IPS-18c (cell line): ENCODE measurements around the gene RSPO3.

Source experiments
- H3K4me3 ChIP-seq: 2 replicates; pipeline ENCODE4 v1.7.0; 2013; ENCODE audit warnings: low read depth, mild to moderate bottlenecking, low read length, moderate library complexity; ENCODE audit not compliant: insufficient read depth
- H3K9me3 ChIP-seq: one replicate; pipeline ENCODE4 v1.6.1; 2013; ENCODE audit warnings: mild to moderate bottlenecking, low read length, moderate library complexity; ENCODE audit not compliant: control insufficient read depth, insufficient read depth

RSPO3 gene

GRCh38 chr6:127182501-127182900 is 64.0 kb downstream of the RSPO3 start:
- Histone ChIP-seq H3K9me3 (no peaks in the 10 kb centered on the region), H3K4me3 (no peak overlapping the region)

DNA sequence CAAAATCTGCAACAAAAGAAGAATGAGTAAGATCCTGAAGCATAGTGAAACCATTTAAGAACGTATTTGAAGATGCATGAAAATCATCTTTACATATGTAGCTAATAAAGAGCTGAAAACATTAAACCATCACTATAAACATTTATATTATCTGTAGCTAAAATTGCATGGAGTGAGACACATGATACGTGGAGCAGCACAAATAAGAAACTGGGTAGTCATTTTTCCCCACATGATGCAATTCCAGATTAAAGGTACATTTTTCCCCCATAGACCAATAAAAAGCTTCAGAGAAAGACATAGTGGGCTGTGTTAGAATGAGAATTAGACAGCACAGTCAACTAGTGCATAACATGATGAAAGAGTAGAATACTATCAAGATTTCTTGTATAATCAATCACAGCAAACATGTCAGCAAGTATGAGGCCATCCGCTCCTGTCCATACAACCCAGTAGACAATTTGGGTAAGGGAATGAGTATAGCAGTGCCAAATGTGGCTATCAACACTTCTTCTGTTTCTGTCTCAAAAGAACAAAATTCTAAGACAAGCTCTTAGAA is 67.0 kb downstream of the RSPO3 start:
- H3K4me3 ChIP-seq, result no peak overlapping the region
- H3K9me3 ChIP-seq, result no peaks in the 10 kb centered on the region

DNA sequence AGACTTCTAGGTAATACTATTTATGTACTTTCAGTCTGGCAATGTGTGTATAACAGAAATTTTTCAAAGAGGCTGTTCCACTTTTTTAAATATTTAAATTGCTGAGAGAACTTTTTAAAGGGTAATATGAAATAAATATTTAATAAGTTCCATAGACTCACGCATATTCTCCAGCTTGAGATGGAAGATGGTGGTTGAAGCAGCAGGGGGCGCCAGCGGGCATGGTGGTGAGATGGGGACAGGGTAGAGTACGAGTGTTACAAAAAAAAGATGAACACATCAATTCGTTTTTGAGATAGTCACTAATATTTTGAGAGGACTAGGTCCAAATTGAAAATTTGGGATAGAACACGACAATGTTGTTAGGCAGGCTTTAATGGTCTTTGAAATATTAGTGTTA is 68.4 kb downstream of the RSPO3 start:
- H3K9me3 ChIP-seq, result no peaks in the 10 kb centered on the region
- H3K4me3 ChIP-seq, result no peak overlapping the region

DNA sequence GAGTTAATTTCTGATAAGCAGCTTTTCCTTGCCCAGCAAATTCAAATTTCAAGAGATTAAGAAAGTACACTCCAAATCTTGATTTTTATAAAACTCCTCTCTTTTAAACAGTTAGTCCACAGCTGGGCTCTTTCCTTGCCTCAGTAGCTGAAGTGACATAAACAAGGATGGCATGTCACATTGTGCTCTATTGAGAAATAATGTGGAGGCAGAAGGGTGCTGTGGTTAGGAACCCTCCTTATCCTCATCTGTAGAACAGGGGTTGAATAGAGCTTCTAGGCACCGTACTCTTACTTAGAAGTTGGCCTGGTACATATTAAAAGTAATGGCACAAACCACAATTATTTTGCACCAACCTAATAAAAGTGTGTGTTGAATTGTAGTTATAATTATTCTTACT is 70.3 kb downstream of the RSPO3 start:
- no peaks in the 10 kb centered on the region for H3K9me3 ChIP-seq
- H3K4me3 ChIP-seq, result no peak overlapping the region

DNA sequence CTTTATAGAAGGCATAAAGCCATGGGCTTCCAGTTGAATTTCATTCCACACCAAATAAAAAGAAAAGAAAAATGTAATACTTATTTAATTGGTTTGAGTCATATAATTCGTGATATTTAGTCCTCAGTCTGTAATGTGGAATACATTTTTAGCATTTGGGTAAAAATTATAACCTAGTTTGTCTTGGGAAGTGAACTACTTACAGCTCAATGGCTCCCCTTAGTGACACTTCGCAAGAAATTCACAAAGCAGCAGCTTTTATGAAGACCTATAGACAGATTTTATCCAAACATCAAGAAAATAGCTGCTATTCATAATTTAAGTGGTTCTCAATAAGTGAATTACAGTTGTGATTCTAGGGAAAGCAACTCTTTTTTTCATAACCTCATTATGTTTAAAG is 72.1 kb downstream of the RSPO3 start:
- Histone ChIP-seq H3K4me3 (no peak overlapping the region), H3K9me3 (no peaks in the 10 kb centered on the region)

GRCh38 chr6:127191716-127192115 is 73.2 kb downstream of the RSPO3 start:
- Histone ChIP-seq H3K9me3 (no peaks in the 10 kb centered on the region), H3K4me3 (no peak overlapping the region)

GRCh38 chr6:127192911-127193541 is 74.6 kb downstream of the RSPO3 start:
- H3K9me3 ChIP-seq, result no peaks in the 10 kb centered on the region

DNA sequence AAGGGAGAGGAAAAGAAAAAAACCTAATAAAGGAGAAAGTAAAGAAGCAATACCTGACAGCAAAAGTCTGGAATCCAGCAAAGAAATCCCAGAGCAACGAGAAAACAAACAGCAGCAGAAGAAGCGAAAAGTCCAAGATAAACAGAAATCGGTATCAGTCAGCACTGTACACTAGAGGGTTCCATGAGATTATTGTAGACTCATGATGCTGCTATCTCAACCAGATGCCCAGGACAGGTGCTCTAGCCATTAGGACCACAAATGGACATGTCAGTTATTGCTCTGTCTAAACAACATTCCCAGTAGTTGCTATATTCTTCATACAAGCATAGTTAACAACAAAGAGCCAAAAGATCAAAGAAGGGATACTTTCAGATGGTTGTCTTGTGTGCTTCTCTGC is 77.4 kb downstream of the RSPO3 start:
- no peak overlapping the region for H3K4me3 ChIP-seq
- H3K9me3 ChIP-seq, result no peaks in the 10 kb centered on the region

More at GRCh38 chr6:127192911-127193541, 74.6 kb downstream of the RSPO3 start:
- H3K4me3 ChIP-seq, result no peak overlapping the region

- no peaks in the 10 kb centered on the region for H3K9me3 ChIP-seq
- H3K4me3 ChIP-seq, result no peak overlapping the region
These were observed 80.1 kb downstream of the RSPO3 start for GRCh38 chr6:127198549-127198948.

DNA sequence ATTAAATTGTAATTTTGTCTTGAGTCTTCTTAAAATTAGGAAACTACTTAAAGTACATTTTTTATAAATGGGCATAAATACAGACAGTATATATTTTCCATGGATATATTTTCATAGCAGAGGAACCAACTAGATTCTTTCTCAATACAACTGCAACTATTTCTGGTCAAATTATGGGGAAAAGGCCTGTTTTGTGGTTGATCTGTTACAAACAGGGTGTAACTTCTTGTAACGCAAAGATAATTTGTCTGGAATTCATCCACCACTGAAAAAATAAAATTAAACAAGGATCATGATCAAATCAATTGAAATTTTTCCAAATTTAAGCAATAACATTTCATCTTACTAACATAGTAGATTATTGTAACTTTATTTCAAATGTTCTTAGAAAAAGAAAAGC is 81.0 kb downstream of the RSPO3 start:
- no peak overlapping the region for H3K4me3 ChIP-seq
- H3K9me3 ChIP-seq, result no peaks in the 10 kb centered on the region

GRCh38 chr6:127200114-127200513 is 81.6 kb downstream of the RSPO3 start:
- H3K9me3 ChIP-seq, result no peaks in the 10 kb centered on the region
- no peak overlapping the region for H3K4me3 ChIP-seq

GRCh38 chr6:127201321-127201720 is 82.8 kb downstream of the RSPO3 start:
- Histone ChIP-seq H3K4me3 (no peak overlapping the region), H3K9me3 (no peaks in the 10 kb centered on the region)

GRCh38 chr6:127202676-127203075 is 84.2 kb downstream of the RSPO3 start:
- Histone ChIP-seq H3K9me3 (no peaks in the 10 kb centered on the region), H3K4me3 (no peak overlapping the region)

DNA sequence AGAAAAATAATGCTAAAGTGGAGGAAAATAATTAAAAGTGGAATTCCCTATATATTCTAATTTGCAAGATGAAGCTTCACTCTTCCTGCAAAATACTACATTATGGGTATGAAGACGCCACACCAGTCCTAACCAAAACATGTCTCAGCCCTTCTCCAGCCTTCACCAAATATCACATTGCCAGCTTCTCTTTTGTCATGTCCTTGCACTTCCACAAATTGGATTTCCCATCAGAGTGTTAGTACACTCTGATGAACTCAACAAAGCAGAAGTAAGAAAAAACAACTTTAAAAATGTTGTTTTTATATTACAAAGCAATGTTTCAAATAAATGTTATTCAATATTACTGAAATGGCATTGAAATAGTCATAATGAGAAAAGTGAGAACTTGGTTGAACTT is 85.8 kb downstream of the RSPO3 start:
- H3K9me3 ChIP-seq, result no peaks in the 10 kb centered on the region

GRCh38 chr6:127205036-127205435 is 86.6 kb downstream of the RSPO3 start:
- H3K9me3 ChIP-seq, result no peaks in the 10 kb centered on the region

More for the DNA sequence above, 85.8 kb downstream of the RSPO3 start:
- H3K4me3 ChIP-seq, result no peak overlapping the region

DNA sequence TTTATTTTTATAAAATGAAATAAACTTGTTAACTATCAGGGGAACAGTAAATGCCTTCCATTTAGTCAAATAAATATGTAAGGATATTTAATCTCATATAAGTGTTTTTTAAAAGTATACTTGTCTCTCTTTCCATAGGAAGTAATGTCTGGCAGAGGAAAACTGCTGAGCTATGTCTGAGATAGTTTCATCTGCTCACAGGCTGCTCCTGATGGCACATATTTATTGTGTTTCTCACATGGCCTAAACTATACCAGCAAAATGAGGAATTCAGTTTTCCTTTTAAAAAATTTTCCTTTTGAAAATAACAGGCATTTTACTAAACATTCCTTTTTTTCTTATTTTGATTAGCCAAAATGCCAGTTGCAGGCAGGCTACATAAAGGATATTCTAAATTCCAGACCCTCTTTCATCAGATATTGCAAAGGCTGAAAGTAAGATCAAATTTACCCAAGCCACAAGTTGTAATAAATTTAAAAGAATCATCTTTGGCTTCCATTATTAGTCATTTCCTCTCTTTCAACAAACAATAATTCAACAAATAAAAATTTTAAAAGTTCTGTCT is 88.1 kb downstream of the RSPO3 start:
- Histone ChIP-seq H3K9me3 (no peaks in the 10 kb centered on the region), H3K4me3 (no peak overlapping the region)

More at GRCh38 chr6:127205036-127205435, 86.6 kb downstream of the RSPO3 start:
- no peak overlapping the region for H3K4me3 ChIP-seq

DNA sequence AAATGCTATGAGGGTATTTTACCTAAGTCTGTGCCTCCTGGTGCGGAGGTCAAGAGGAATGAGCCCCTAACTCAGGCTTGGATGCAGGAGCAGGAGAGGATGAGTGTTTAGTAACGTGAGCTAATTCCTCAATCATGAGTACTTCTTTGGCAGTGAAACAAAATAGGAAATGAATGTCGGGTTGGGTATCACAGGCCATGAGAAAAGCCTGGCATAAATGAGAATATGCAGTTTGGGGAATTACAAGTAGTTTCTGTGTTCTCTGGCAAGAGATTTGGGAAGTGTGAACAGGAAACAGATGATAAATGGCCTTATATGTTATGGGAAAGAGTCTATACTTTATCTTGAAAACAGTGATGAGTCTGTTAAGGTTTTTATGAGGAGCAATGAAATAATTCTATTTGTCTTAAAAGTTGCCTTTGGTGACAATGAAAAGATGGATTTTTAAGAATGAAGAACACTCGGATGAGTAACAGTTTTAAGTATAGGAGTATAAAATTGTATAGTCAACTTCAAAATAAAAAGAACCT is 89.2 kb downstream of the RSPO3 start:
- no peak overlapping the region for H3K4me3 ChIP-seq
- H3K9me3 ChIP-seq, result no peaks in the 10 kb centered on the region

GRCh38 chr6:127210725-127211124 is 92.3 kb downstream of the RSPO3 start:
- Histone ChIP-seq H3K4me3 (no peak overlapping the region), H3K9me3 (no peaks in the 10 kb centered on the region)
